Calu3 (cell line): ENCODE data around the gene HOXA7. TPM values are rescaled to one million over a fixed set of nuclear protein-coding genes. Genes with fewer than 3 reads are reported as not detected.

Experiments
- BruUV-seq: library from RNA; stranded (reverse); fragments of 400-500 nt; replicated peaks from 2 replicates; lab custom pipeline; 2021; lab: Mats Ljungman, UMichigan
- CTCF ChIA-PET: fragments of 300-600 bp; sonication (Branson Sonifier 250); formaldehyde crosslinking; loops from one replicate; lab custom pipeline; 2022; ENCODE audit warnings: antibody characterized with exemption; lab: Charles Lee
- DNase-seq: peaks from one replicate; pipeline ENCODE4 v3.0.0; 2022
- H3K27ac Mint-ChIP-seq: one replicate; pipeline ENCODE4 v1.8.0; 2022; ENCODE audit warnings: mixed read lengths; ENCODE audit not compliant: unreplicated experiment
- H3K27me3 Mint-ChIP-seq: one replicate; pipeline ENCODE4 v1.8.0; 2022; ENCODE audit warnings: mixed read lengths; ENCODE audit not compliant: unreplicated experiment
- H3K36me3 Mint-ChIP-seq: one replicate; pipeline ENCODE4 v1.8.0; 2022; ENCODE audit warnings: mild to moderate bottlenecking, moderate library complexity, mixed read lengths; ENCODE audit not compliant: insufficient read depth, unreplicated experiment
- H3K4me1 Mint-ChIP-seq: one replicate; pipeline ENCODE4 v1.8.0; 2022; ENCODE audit warnings: mild to moderate bottlenecking, low read depth, mixed read lengths; ENCODE audit not compliant: unreplicated experiment
- H3K4me3 Mint-ChIP-seq: one replicate; pipeline ENCODE4 v1.8.0; 2022; ENCODE audit warnings: mild to moderate bottlenecking, low read depth, moderate library complexity, mixed read lengths; ENCODE audit not compliant: unreplicated experiment
- H3K9me3 Mint-ChIP-seq: one replicate; pipeline ENCODE4 v1.8.0; 2022; ENCODE audit warnings: low read depth, mixed read lengths; ENCODE audit not compliant: unreplicated experiment
- CTCF ChIP-seq: fragments of 200-600 bp; IDR thresholded peaks from one replicate; pipeline ENCODE4 v1.8.0; 2022; ENCODE audit warnings: antibody characterized with exemption; ENCODE audit not compliant: unreplicated experiment
- intact Hi-C: fragments of 100-400 bp; cut with micrococcal nuclease; formaldehyde crosslinking; loops from one replicate; pipeline ENCODE4 v1.10.0; 2022; ENCODE audit not compliant: unreplicated experiment
- total RNA-seq: library from RNA; stranded (reverse); gene quantifications from 2 replicates; pipeline ENCODE4 v1.2.3, GENCODE V29; 2022

Gene HOXA7
- total RNA-seq, 1 experiment from 2014 or later = not detected

- Mint-ChIP-seq H3K36me3 (peaks cover 28% of the 10 kb centered on the region), H3K27me3 (no peaks in the 10 kb centered on the region), H3K4me3 (no peak overlapping the region), H3K9me3 (no peaks in the 10 kb centered on the region), H3K27ac (no peak overlapping the region), H3K4me1 (peaks cover 55% of the 10 kb centered on the region)
- DNase-seq = no peak
- intact Hi-C loops = loop anchor here (5.0 kb wide), 1 partner anchor 78 kb away; no protein-coding TSS in a partner anchor
- no TSS peak for BruUV-seq
- CTCF ChIA-PET = interaction anchor here (1.0 kb wide), 1 partner anchor 748 kb away, joined by 4 read pairs; no protein-coding TSS in a partner anchor
- TF ChIP-seq CTCF = no peak
Measured at GRCh38 chr7:27124902-27125689, 31.4 kb downstream of the HOXA7 start.

GRCh38 chr7:27124096-27124901 lies 32.2 kb downstream of the HOXA7 start:
- H3K9me3 Mint-ChIP-seq = no peaks in the 10 kb centered on the region
- H3K36me3 Mint-ChIP-seq = peaks cover 32% of the 10 kb centered on the region
- peak overlapping the region; percentile 83 for H3K4me3 Mint-ChIP-seq
- CTCF ChIA-PET = interaction anchor here (1.0 kb wide), 1 partner anchor 747 kb away, joined by 4 read pairs; no protein-coding TSS in a partner anchor
- TF ChIP-seq CTCF = no peak
- BruUV-seq = no TSS peak
- no peak overlapping the region for H3K27ac Mint-ChIP-seq
- no peaks in the 10 kb centered on the region for H3K27me3 Mint-ChIP-seq
- DNase-seq = no peak
- peaks cover 63% of the 10 kb centered on the region for H3K4me1 Mint-ChIP-seq
- intact Hi-C loops = loop anchor here (5.0 kb wide), 1 partner anchor 77 kb away; no protein-coding TSS in a partner anchor

- CTCF ChIA-PET = interaction anchor here (0.8 kb wide), 1 partner anchor 881 kb away, joined by 3 read pairs; no protein-coding TSS in a partner anchor
- H3K27me3 Mint-ChIP-seq = no peaks in the 10 kb centered on the region
- DNase-seq = no peak
- no peak for TF ChIP-seq CTCF
- peaks cover 32% of the 10 kb centered on the region for H3K36me3 Mint-ChIP-seq
- peaks cover 68% of the 10 kb centered on the region for H3K4me1 Mint-ChIP-seq
- intact Hi-C loops = loop anchor here (5.0 kb wide), 1 partner anchor 76 kb away; no protein-coding TSS in a partner anchor
- no TSS peak for BruUV-seq
- H3K27ac Mint-ChIP-seq = peak overlapping the region; percentile 67
- no peaks in the 10 kb centered on the region for H3K9me3 Mint-ChIP-seq
- H3K4me3 Mint-ChIP-seq = peak overlapping the region; percentile 83
Measured at GRCh38 chr7:27123477-27124053, 32.9 kb downstream of the HOXA7 start.

GRCh38 chr7:27123007-27123476 lies 33.4 kb downstream of the HOXA7 start:
- BruUV-seq = no TSS peak
- Mint-ChIP-seq H3K4me3 (peak overlapping the region; percentile 83), H3K27ac (peak overlapping the region; percentile 67), H3K4me1 (peaks cover 67% of the 10 kb centered on the region), H3K36me3 (peaks cover 37% of the 10 kb centered on the region), H3K9me3 (no peaks in the 10 kb centered on the region), H3K27me3 (no peaks in the 10 kb centered on the region)
- CTCF ChIA-PET = interaction anchor here (0.6 to 0.8 kb wide), 3 partner anchors 47 to 881 kb away, joined by 3 to 14 read pairs (median 3); no protein-coding TSS in a partner anchor
- intact Hi-C loops = loop anchor here (5.0 kb wide), 1 partner anchor 76 kb away; no protein-coding TSS in a partner anchor
- TF ChIP-seq CTCF = no peak
- DNase-seq = peak; percentile 33
